AG09309 (cell line): Measurements from ENCODE around the gene TBC1D16.

Experiments
- DNase-seq: peaks from one replicate; pipeline ENCODE4 v3.0.0-alpha.2; 2010; ENCODE audit warnings: low read depth
- H3K4me3 ChIP-seq: 2 replicates; pipeline ENCODE4 v1.5.1; 2011; ENCODE audit warnings: mild to moderate bottlenecking, low read depth, low read length, moderate library complexity; ENCODE audit not compliant: control insufficient read depth
- CTCF ChIP-seq: IDR thresholded peaks from 2 replicates; pipeline ENCODE4 v1.5.1; 2011; ENCODE audit warnings: mild to moderate bottlenecking, low read depth, low read length, inconsistent platforms; ENCODE audit not compliant: insufficient read depth, control insufficient read depth; ENCODE audit errors: missing control alignments

TBC1D16 gene

GRCh38 chr17:79976451-79976850, 59.2 kb downstream of the TBC1D16 start:
- TF ChIP-seq CTCF = no peak
- DNase-seq = no peak
- H3K4me3 ChIP-seq = no peak overlapping the region

GRCh38 chr17:79975498-79976134, 60.1 kb downstream of the TBC1D16 start:
- H3K4me3 ChIP-seq = no peak overlapping the region
- TF ChIP-seq CTCF = no peak
- DNase-seq = no peak

- TF ChIP-seq CTCF = peak; percentile 12
- DNase-seq = no peak
- no peak overlapping the region for H3K4me3 ChIP-seq
Measured at GRCh38 chr17:79974566-79975497, 60.8 kb downstream of the TBC1D16 start.

GRCh38 chr17:79971651-79972050, 64.0 kb downstream of the TBC1D16 start:
- no peak for DNase-seq
- H3K4me3 ChIP-seq = no peak overlapping the region
- no peak for TF ChIP-seq CTCF

- peak; percentile 40 for TF ChIP-seq CTCF
- no peak for DNase-seq
- H3K4me3 ChIP-seq = no peak overlapping the region
Measured at GRCh38 chr17:79970576-79971068, 65.0 kb downstream of the TBC1D16 start.

GRCh38 chr17:79969906-79970305, 65.8 kb downstream of the TBC1D16 start:
- no peak overlapping the region for H3K4me3 ChIP-seq
- no peak for TF ChIP-seq CTCF
- DNase-seq = no peak
